Measurements from ENCODE around the gene GABRR1. TPM values are rescaled to one million over a fixed set of nuclear protein-coding genes. Genes with fewer than 3 reads are reported as not detected.

Gene GABRR1
- total and polyA plus RNA-seq, 10 donors = not detected

GRCh38 chr6:89148016-89148750, 69.0 kb downstream of the GABRR1 start:
- H3K4me1 ChIP-seq = peaks cover 3 to 34% (median 17%) of the 10 kb centered on the region in 6 donors
- H3K4me3 ChIP-seq = no peak overlapping the region
- WGBS, 5 donors = 91 to 96% (median 93%) methylated on average over 17 of the region's 17 CpGs
- H3K9me3 ChIP-seq = no peaks in the 10 kb centered on the region
- intact Hi-C loops (cut with DNase I; ENCODE audit: low total_unique reads) = loop anchor here (10.0 kb wide), 2 partner anchors 63 to 163 kb away; partner anchors contain the start of gene PNRC1
- H3K27me3 ChIP-seq (replicated peaks in 1 of 7) = no peaks in the 10 kb centered on the region
- no peak for TF ChIP-seq POLR2AphosphoS5 (IDR thresholded peaks at IDR 0.05)
- TF ChIP-seq CTCF (IDR thresholded peaks at IDR 0.05 in 8 of 11, conservative IDR thresholded peaks at IDR 0.05 in 3 of 11) = no peak
- TF ChIP-seq POLR2A (IDR thresholded peaks at IDR 0.05) = no peak
- DNase-seq = no peak
- H3K27ac ChIP-seq = no peak overlapping the region
- peaks cover 0 to 30% (median 0%) of the 10 kb centered on the region in 6 donors for H3K36me3 ChIP-seq

GRCh38 chr6:89146718-89147700, 70.1 kb downstream of the GABRR1 start:
- intact Hi-C loops (cut with DNase I; ENCODE audit: low total_unique reads) = loop anchor here (10.0 kb wide), 2 partner anchors 62 to 162 kb away; partner anchors contain the start of gene PNRC1
- Histone ChIP-seq H3K4me3 (peak overlapping the region; percentile 70 to 97 (median 86)), H3K4me1 (peaks cover 3 to 34% (median 17%) of the 10 kb centered on the region in 6 donors), H3K27ac (peak overlapping the region; percentile 66 to 86 (median 82)), H3K27me3 (replicated peaks in 1 of 7) (no peaks in the 10 kb centered on the region), H3K36me3 (peaks cover 0 to 22% (median 0%) of the 10 kb centered on the region in 6 donors), H3K9me3 (no peaks in the 10 kb centered on the region)
- TF ChIP-seq CTCF (IDR thresholded peaks at IDR 0.05 in 8 of 11, conservative IDR thresholded peaks at IDR 0.05 in 3 of 11) (no peak), POLR2A (IDR thresholded peaks at IDR 0.05) (no peak), POLR2AphosphoS5 (IDR thresholded peaks at IDR 0.05) (no peak)
- DNase-seq = no peak
- WGBS, 5 donors = 27 to 45% (median 28%) methylated on average over 17 to 26 of the region's 26 CpGs

GRCh38 chr6:89145956-89146717, 71.0 kb downstream of the GABRR1 start, which contains the start of gene PM20D2:
Gene PM20D2, plus strand, starts transcription at chr6:89146055. Its CDS starts 90 bp downstream, at chr6:89146145.
- DNase-seq = peak; percentile 93
- TF ChIP-seq CTCF (IDR thresholded peaks at IDR 0.05 in 8 of 11, conservative IDR thresholded peaks at IDR 0.05 in 3 of 11) (no peak), POLR2AphosphoS5 (IDR thresholded peaks at IDR 0.05) (peak; percentile 52 to 83 (median 80)), POLR2A (IDR thresholded peaks at IDR 0.05) (no peak)
- intact Hi-C loops (cut with DNase I; ENCODE audit: low total_unique reads) = loop anchor here (10.0 kb wide), 2 partner anchors 61 to 161 kb away; partner anchors contain the start of gene PNRC1
- WGBS, 5 donors = 0 to 1% (median 0%) methylated on average over 31 to 102 of the region's 102 CpGs
- Histone ChIP-seq H3K36me3 (peaks cover 0 to 15% (median 0%) of the 10 kb centered on the region in 6 donors), H3K4me3 (peak within 1 kb of the TSS; percentile 70 to 97 (median 86)), H3K27ac (peak within 1 kb of the TSS; percentile 66 to 86 (median 82)), H3K9me3 (no peaks in the 10 kb centered on the region), H3K27me3 (replicated peaks in 1 of 7) (no peaks in the 10 kb centered on the region), H3K4me1 (peaks cover 3 to 34% (median 17%) of the 10 kb centered on the region in 6 donors)
